ENCODE data around the gene AFF4.

- TF ChIP-seq CTCF (IDR thresholded peaks at IDR 0.05) (no peak), POLR2A (IDR thresholded peaks at IDR 0.05) (no peak)
These were observed 103.5 kb downstream of the AFF4 start for GRCh38 chr5:132859889-132860437.

Data from gastroesophageal sphincter (tissue), 3 donors.